22Rv1 (cell line): ENCODE measurements around the gene ZFP69.

Source experiments
- CTCF ChIP-seq: fragments of 450-650 bp; IDR thresholded peaks from 2 replicates; pipeline ENCODE4 v1.5.1; 2017; ENCODE audit warnings: mild to moderate bottlenecking
- ZFX ChIP-seq: fragments of 450-650 bp; IDR thresholded peaks from 2 replicates; pipeline ENCODE4 v1.6.1; 2017; ENCODE audit warnings: antibody characterized with exemption, borderline replicate concordance

- no peak for TF ChIP-seq CTCF
- no peak for TF ChIP-seq ZFX
Observed at GRCh38 chr1:40451238-40451585, 25.9 kb upstream of the ZFP69 start.
